ENCODE measurements around the gene COA7. TPM values are rescaled to one million over a fixed set of nuclear protein-coding genes. Genes with fewer than 3 reads are reported as not detected.

Gene COA7
- polyA plus RNA-seq, 3 donors = 4.8 to 8.5 (median 6.2) TPM

- no peak overlapping the region for H3K27ac Mint-ChIP-seq
- peaks cover 0 to 6% (median 2%) of the 10 kb centered on the region in 3 donors for H3K27me3 Mint-ChIP-seq (ENCODE audit: low read depth in 3 of 3)
- 89% methylated on average over 10 of the region's 13 CpGs for WGBS (ENCODE audit: insufficient coverage)
- no peaks in the 10 kb centered on the region for H3K9me3 Mint-ChIP-seq
- Histone ChIP-seq H3K27ac (ENCODE audit: low read depth in 1 of 2, low read length in 2 of 2) (no peak overlapping the region), H3K79me2 (ENCODE audit: insufficient read depth, low read length) (no peaks in the 10 kb centered on the region), H3K4me2 (replicated peaks; ENCODE audit: extremely low read depth, low read length, poor library complexity, severe bottlenecking) (no peak overlapping the region), H3K36me3 (replicated peaks in 1 of 2; ENCODE audit: control insufficient read depth in 1 of 2, insufficient read depth in 2 of 2, low read length in 2 of 2) (no peaks in the 10 kb centered on the region), H3K27me3 (ENCODE audit: control insufficient read depth in 2 of 2, insufficient read depth in 2 of 2, low read length in 2 of 2) (no peaks in the 10 kb centered on the region), H2AFZ (ENCODE audit: insufficient read depth, low read depth, low read length, poor library complexity, severe bottlenecking) (no peak overlapping the region), H3K9ac (ENCODE audit: insufficient read depth, low read length, poor library complexity, severe bottlenecking) (no peak overlapping the region), H4K20me1 (ENCODE audit: insufficient read depth, low read length) (no peaks in the 10 kb centered on the region), H3K4me1 (ENCODE audit: control insufficient read depth in 1 of 2, insufficient read depth in 2 of 2, low read length in 2 of 2) (no peaks in the 10 kb centered on the region), H3K9me3 (replicated peaks in 1 of 2; ENCODE audit: control insufficient read depth in 1 of 2, insufficient read depth in 1 of 2, low read length in 2 of 2) (no peaks in the 10 kb centered on the region), H3K4me3 (replicated peaks in 1 of 3; ENCODE audit: low read depth in 2 of 3, low read length in 3 of 3) (no peak overlapping the region)
- intact Hi-C loops (cut with micrococcal nuclease) = no loop called here
- no peak for TF ChIP-seq CTCF (IDR thresholded peaks at IDR 0.05)
- H3K36me3 Mint-ChIP-seq = peaks cover 0 to 3% of the 10 kb centered on the region in 2 donors
- no peak overlapping the region for H3K4me3 Mint-ChIP-seq
- peaks cover 9% of the 10 kb centered on the region for H3K4me1 Mint-ChIP-seq
- DNase-seq = no peak
Observed at GRCh38 chr1:52659851-52660596, 38.1 kb downstream of the COA7 start.

GRCh38 chr1:52659356-52659755 is 38.8 kb downstream of the COA7 start:
- Histone ChIP-seq H3K36me3 (replicated peaks in 1 of 2; ENCODE audit: control insufficient read depth in 1 of 2, insufficient read depth in 2 of 2, low read length in 2 of 2) (no peaks in the 10 kb centered on the region), H3K4me1 (ENCODE audit: control insufficient read depth in 1 of 2, insufficient read depth in 2 of 2, low read length in 2 of 2) (no peaks in the 10 kb centered on the region), H3K4me2 (replicated peaks; ENCODE audit: extremely low read depth, low read length, poor library complexity, severe bottlenecking) (no peak overlapping the region), H4K20me1 (ENCODE audit: insufficient read depth, low read length) (no peaks in the 10 kb centered on the region), H3K9ac (ENCODE audit: insufficient read depth, low read length, poor library complexity, severe bottlenecking) (no peak overlapping the region), H2AFZ (ENCODE audit: insufficient read depth, low read depth, low read length, poor library complexity, severe bottlenecking) (no peak overlapping the region), H3K79me2 (ENCODE audit: insufficient read depth, low read length) (no peaks in the 10 kb centered on the region), H3K4me3 (replicated peaks in 1 of 3; ENCODE audit: low read depth in 2 of 3, low read length in 3 of 3) (no peak overlapping the region), H3K27ac (ENCODE audit: low read depth in 1 of 2, low read length in 2 of 2) (no peak overlapping the region), H3K9me3 (replicated peaks in 1 of 2; ENCODE audit: control insufficient read depth in 1 of 2, insufficient read depth in 1 of 2, low read length in 2 of 2) (no peaks in the 10 kb centered on the region), H3K27me3 (ENCODE audit: control insufficient read depth in 2 of 2, insufficient read depth in 2 of 2, low read length in 2 of 2) (no peaks in the 10 kb centered on the region)
- no peak for DNase-seq
- 86% methylated on average over 1 of the region's 3 CpGs for WGBS (ENCODE audit: insufficient coverage)
- Mint-ChIP-seq H3K36me3 (peaks cover 0 to 3% of the 10 kb centered on the region in 2 donors), H3K27ac (no peak overlapping the region), H3K4me1 (peaks cover 9% of the 10 kb centered on the region), H3K27me3 (ENCODE audit: low read depth in 3 of 3) (peaks cover 0 to 6% (median 2%) of the 10 kb centered on the region in 3 donors), H3K9me3 (no peaks in the 10 kb centered on the region), H3K4me3 (no peak overlapping the region)
- intact Hi-C loops (cut with micrococcal nuclease) = no loop called here
- TF ChIP-seq CTCF (IDR thresholded peaks at IDR 0.05) = no peak

All from CD14-positive monocyte (primary cell).